Hepatocyte (in vitro differentiated cells): ENCODE results near the gene NPEPL1.

Experiments used
- EZH2 ChIP-seq: fragments of 200-600 bp; sonication (generic); IDR thresholded peaks from 2 replicates; pipeline ENCODE4 v1.6.1; 2016; ENCODE audit warnings: antibody characterized with exemption, mild to moderate bottlenecking, borderline replicate concordance
- EZH2phosphoT487 ChIP-seq: fragments of 200-600 bp; sonication (generic); IDR thresholded peaks from one replicate; pipeline ENCODE4 v1.6.1; 2018; ENCODE audit warnings: antibody characterized with exemption, mild to moderate bottlenecking, low read depth, moderate library complexity; ENCODE audit not compliant: unreplicated experiment, severe bottlenecking
- TF ChIP-seq, protein P1 (sequence below): fragments of 200-600 bp; sonication (generic); IDR thresholded peaks from 2 replicates; pipeline ENCODE4 v1.5.1; 2016; ENCODE audit warnings: antibody characterized with exemption, mild to moderate bottlenecking; ENCODE audit not compliant: poor library complexity

DNA sequence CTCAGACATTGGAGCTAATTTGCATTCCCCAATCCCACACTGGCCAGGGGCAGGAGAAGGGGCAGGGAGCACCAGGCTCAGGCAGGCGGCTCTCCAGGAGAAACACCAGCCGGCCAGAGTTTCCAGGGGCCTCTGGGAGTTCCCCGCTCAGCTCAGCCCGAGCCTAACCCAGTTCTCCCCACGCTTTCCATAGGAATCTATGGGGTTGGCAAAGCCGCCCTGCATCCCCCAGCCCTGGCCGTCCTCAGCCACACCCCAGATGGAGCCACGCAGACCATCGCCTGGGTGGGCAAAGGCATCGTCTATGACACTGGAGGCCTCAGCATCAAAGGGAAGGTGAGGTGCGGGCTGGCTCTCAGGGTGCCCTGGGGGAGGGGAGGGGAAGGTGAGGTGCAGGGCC, 8.2 kb downstream of the NPEPL1 start:
- TF ChIP-seq, protein P1, sequence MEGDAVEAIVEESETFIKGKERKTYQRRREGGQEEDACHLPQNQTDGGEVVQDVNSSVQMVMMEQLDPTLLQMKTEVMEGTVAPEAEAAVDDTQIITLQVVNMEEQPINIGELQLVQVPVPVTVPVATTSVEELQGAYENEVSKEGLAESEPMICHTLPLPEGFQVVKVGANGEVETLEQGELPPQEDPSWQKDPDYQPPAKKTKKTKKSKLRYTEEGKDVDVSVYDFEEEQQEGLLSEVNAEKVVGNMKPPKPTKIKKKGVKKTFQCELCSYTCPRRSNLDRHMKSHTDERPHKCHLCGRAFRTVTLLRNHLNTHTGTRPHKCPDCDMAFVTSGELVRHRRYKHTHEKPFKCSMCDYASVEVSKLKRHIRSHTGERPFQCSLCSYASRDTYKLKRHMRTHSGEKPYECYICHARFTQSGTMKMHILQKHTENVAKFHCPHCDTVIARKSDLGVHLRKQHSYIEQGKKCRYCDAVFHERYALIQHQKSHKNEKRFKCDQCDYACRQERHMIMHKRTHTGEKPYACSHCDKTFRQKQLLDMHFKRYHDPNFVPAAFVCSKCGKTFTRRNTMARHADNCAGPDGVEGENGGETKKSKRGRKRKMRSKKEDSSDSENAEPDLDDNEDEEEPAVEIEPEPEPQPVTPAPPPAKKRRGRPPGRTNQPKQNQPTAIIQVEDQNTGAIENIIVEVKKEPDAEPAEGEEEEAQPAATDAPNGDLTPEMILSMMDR = no peak
- TF ChIP-seq EZH2 = no peak
- TF ChIP-seq EZH2phosphoT487 = no peak
